GM11168 (cell line): ENCODE results near the gene NDUFS3.
"Not testable (repeated sequence)": the region's sequence is repeated elsewhere in the genome, so short reads cannot be mapped to it uniquely, and the experiment has no call there.

Experiments
- in situ Hi-C: fragments of 300-500 bp; cut with MboI; formaldehyde crosslinking; loops from one replicate; pipeline ENCODE4 v1.12.0; 2022; ENCODE audit warnings: low sequenced_read_pairs; ENCODE audit not compliant: unreplicated experiment

The NDUFS3 gene

GRCh38 chr11:47578524-47579494, at the start of gene NDUFS3, which contains the start of gene KBTBD4:
Gene NDUFS3, plus strand, starts transcription at chr11:47579074. Its CDS starts 18 bp downstream, at chr11:47579092.
Gene KBTBD4, minus strand, starts transcription at chr11:47578970. Its CDS starts 19 bp downstream, at chr11:47578951.
- in situ Hi-C loops = no loop called here

GRCh38 chr11:47529951-47530350, 48.9 kb upstream of the NDUFS3 start:
- in situ Hi-C loops = no loop called here

GRCh38 chr11:47530721-47531120, 48.2 kb upstream of the NDUFS3 start:
- in situ Hi-C loops = not testable (repeated sequence)

- in situ Hi-C loops = no loop called here
Measured at GRCh38 chr11:47531666-47532065, 47.2 kb upstream of the NDUFS3 start.

- in situ Hi-C loops = no loop called here
Measured at GRCh38 chr11:47532597-47533213, 46.2 kb upstream of the NDUFS3 start.

- in situ Hi-C loops = no loop called here
Measured at GRCh38 chr11:47533690-47534151, 45.2 kb upstream of the NDUFS3 start.

GRCh38 chr11:47534704-47535251, 44.1 kb upstream of the NDUFS3 start:
- in situ Hi-C loops = no loop called here

- in situ Hi-C loops = no loop called here
Measured at GRCh38 chr11:47536915-47537314, 42.0 kb upstream of the NDUFS3 start.

- in situ Hi-C loops = no loop called here
Measured at GRCh38 chr11:47538741-47539565, 39.9 kb upstream of the NDUFS3 start.

GRCh38 chr11:47539681-47540039, 39.2 kb upstream of the NDUFS3 start:
- in situ Hi-C loops = no loop called here

- in situ Hi-C loops = no loop called here
Measured at GRCh38 chr11:47541070-47541469, 37.8 kb upstream of the NDUFS3 start.

GRCh38 chr11:47545298-47545697, 33.6 kb upstream of the NDUFS3 start:
- in situ Hi-C loops = no loop called here

GRCh38 chr11:47546274-47546673, 32.6 kb upstream of the NDUFS3 start:
- in situ Hi-C loops = not testable (repeated sequence)

- in situ Hi-C loops = no loop called here
Measured at GRCh38 chr11:47550288-47551047, 28.4 kb upstream of the NDUFS3 start.

- in situ Hi-C loops = no loop called here
Measured at GRCh38 chr11:47551086-47551485, 27.8 kb upstream of the NDUFS3 start.

- in situ Hi-C loops = no loop called here
Measured at GRCh38 chr11:47552056-47552565, 26.8 kb upstream of the NDUFS3 start.

GRCh38 chr11:47552566-47553405, 26.1 kb upstream of the NDUFS3 start, which contains the start of gene CELF1:
Gene CELF1, minus strand, starts transcription at chr11:47553132. Its CDS starts 53,609 bp downstream, at chr11:47499523.
- in situ Hi-C loops = no loop called here

- in situ Hi-C loops = no loop called here
Measured at GRCh38 chr11:47553406-47553743, 25.5 kb upstream of the NDUFS3 start.
